NCI-H446 treated with DMSO at 0.1 percent for 48 hours (cell line): ENCODE results near the gene PPP1R3G.
"Not testable (repeated sequence)": the region's sequence is repeated elsewhere in the genome, so short reads cannot be mapped to it uniquely, and the experiment has no call there.

ENCODE experiments used
- DNase-seq: peaks from one replicate; lab custom pipeline; 2025; lab: John Stamatoyannopoulos, UW

Gene PPP1R3G

DNA sequence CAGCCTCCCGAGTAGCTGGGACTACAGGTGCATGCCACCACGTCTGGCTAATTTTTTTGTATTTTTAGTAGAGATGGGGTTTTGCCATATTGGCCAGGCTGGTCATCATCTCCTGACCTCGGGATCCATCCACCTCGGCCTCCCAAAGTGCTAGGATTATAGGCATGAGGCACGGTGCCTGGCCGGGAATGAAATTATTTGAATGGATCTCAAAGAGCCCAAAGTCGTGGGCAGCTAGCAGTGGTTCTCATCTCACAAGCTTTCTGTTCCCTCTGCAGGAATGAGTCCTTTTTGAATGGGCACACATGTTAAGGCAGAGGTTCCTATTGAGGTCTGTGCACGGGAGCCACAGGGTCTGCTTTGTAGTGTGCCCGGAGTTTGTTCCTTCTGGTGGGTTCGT, 34.9 kb downstream of the PPP1R3G start:
- no peak for DNase-seq

DNA sequence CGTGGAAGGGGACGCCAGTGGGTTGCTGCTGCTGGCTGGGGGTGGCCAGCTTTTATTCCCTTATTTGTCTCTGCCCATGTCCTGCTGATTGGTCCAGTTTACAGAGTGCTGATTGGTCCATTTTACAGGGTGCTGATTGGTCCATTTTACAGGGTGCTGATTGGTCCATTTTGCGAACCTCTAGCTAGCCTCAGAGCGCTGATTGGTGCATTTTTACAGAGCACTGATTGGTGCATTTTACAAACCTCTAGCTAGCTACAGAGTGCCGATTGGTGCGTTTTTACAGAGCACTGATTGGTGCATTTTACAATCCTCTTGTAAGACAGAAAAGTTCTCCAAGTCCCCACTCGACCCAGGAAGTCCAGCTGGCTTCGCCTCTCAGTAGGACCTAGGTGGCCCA, 35.4 kb downstream of the PPP1R3G start:
- not testable (repeated sequence) for DNase-seq

DNA sequence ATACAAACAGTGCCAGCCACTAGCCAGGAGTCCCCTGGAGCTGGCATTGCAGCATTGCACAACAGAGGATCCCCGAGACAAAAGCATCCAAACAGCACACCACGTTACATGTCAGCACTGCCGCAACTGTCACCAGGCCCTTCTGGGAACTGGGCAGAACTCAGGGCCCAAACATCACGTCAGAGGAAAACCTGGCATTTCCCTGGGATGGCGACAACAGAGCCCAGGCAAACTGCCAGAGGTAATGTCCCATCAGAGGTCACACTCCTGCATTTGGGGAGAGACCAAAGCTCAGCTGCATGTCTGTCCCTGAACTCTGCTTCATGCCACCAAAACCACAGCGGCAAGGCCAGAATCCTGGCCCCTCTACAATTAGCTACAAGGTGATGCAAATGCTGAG, 36.3 kb downstream of the PPP1R3G start:
- DNase-seq, result no peak

DNA sequence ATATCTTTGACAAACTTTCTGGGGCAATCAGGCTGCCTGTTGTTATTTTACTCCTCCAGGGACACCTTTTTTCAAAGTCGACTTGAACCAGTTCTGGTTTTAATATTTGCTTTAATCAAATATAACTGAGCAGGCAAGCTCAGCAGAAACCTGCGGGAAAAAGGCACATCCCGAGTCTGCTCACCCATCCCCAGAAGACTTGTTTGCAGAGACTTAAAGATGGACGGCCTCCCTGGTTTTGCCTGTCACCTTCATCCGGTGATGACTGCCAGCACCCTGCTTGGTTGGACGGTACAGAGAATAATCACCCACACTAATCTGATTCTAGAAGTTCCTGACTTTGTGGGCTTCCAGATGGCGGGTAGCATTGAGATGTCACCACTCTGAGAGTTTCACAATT, 36.8 kb downstream of the PPP1R3G start:
- DNase-seq, result no peak

DNA sequence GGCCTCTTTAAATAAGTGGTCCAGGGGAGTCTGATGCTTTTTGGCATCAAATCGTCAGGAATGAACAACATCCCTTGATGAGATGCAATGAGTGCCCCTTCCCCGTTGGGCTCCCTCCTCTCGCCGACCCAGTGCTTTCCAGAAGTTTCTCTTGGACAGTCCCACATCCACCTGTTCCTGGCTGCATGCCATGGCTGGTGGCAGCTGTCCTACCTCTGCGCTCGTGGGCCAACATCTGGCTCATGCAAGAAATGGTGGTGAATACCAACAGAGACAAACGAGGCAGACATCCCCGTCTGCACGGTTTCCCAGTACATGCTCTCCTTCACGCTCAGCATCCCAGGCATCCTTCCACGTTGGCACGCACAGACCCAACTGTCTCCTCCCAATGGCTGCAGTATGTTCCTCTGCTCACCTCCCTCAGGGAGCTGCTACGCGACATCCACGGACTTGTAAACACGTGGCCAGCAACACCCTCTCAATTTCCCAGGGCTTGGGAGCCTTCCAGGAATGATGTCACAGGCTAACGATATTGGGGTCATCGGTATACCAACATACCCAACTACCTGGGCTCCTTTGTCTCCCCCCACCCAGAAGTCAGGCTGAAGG, 37.5 kb downstream of the PPP1R3G start:
- DNase-seq, result no peak

DNA sequence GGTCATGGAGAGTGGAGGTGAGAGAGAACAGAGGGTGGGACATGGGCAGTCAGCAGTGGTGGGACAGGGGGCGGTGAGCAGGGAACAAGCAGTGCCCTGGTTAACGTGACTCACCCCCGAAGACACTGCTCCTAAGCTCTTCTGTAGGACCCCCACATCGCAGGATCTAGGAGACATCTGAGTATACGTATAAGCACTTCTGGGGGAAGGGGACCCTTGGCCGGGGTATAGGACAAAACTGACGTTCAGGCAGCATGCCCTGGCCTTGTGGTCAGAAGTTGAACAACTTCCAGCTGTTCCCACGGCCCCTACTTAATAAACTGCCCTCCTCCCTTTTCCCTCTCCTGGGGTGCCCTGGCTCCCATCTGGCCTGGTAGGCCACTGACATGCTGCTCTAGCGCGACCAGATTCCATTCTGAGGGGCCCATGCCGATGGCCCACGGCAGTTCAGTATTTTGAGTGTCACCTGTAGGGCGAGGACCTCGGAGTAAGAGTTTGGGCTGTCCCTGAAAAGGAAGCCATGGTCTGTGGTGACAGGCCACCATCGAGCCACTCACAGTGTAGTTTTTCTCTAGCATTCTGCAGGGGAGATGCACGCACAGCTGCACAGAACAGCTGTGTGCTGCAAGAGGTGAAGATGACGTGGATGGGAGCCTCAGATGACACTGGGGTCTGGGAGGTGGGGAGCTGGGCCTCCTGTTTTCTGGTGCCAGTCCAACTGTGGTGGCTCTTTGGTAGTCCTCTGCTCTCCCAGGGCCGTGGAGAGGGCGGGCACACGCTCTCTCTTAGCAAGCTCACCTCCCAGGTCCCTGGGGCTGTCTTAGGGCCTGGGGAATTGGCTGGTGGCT, 38.4 kb downstream of the PPP1R3G start:
- no peak for DNase-seq

DNA sequence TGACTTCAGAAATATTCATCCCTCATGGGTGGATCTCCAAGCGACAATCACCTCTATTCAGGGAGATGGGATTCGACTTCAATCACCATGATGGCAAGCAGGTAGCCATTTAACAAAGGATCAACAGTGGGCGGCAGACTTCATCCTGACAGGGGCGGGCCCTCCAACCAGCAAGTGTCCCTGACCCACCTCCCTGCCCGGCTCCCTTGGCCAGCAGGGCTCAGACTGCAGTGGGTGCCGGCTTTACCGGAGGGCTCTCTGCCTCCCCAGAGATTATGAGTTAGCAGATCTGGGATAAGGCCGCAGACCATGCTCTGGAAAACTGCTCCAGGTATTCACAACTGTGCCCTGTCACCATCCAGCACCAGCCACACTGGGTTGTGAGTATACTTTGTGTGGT, 39.4 kb downstream of the PPP1R3G start:
- no peak for DNase-seq

DNA sequence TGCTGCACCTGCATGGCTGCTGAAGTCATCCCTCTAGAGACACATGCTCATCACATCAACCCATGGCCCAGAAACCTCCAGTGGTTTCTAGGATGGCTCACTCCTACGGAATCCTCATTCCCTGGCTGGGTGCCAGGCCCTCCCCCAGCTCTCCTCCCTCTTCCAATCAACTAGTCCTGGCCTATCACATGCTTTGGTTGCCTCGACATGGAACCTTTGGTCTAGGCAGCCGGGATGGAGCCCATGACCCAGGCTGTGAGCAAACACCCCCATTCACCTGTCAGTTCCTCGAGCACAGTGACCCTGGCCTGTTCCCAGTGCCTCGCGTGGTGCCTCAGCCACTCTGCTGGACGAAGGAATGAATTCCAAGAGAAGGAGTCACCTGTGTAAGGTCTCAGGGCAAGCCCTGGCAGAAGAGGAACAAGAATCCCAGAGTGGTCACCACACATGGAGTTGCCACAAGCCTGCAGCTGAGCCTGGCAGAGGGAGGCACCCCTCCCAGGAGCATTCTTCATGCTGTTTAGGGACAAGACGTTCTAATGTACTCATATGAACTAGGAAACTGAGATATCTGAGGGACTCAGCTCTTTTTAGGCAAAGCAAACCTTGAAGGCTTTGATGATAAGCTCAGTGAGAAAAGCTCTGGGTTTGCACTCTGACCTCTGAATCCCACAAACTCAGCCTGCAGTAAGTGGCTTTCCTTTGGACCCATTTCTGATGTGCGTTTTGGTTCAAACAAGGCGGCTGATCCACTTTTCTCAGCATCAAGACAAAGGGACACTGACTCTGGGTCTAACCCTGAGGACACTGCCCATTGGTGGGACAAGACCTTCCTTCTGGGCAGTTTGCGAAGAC, 40.2 kb downstream of the PPP1R3G start:
- DNase-seq, result no peak

DNA sequence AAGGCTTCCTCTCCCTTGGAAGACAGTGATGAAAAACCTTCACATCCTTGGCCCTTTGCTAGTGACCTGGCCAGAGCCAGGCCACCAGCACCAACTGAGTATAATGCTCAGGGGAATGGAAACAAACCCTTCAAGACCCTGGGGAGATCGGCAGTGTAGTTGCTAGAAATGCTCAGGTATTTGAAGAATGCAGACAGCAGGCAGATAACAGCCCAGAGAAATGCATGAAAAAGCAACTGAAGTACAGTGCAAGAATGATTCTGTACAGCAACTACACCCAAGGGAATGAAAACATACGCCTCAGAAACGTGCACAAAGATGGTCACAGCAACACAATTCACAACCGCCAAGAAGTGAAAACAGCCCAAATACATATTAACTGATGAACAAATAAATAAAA, 41.1 kb downstream of the PPP1R3G start:
- DNase-seq, result no peak

DNA sequence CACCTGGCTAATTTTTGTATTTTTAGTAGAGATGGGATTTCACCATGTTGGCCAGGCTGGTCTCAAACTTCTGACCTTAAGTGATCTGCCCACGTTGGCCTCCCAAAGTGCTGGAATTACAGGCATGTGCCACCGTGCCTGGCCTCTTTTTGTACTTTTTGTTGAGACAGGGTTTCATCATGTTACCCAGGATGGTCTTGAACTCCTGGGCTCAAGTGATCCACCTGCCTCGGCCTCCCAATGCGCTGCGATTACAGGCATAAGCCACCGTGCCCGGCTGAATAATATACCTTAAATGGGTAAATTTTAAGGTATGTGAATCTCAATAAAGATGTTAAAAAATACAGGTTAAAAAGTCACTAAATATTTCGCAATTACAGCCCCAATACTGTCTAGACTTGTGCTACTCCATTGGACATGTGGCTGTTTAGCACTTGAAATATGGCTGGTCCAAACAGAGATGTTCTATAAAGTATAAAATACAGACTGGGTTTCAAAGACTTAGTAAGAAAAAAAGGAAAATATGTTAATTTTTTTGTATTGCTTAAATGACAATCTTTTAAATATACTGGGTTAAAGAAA, 42.1 kb downstream of the PPP1R3G start:
- no peak for DNase-seq

DNA sequence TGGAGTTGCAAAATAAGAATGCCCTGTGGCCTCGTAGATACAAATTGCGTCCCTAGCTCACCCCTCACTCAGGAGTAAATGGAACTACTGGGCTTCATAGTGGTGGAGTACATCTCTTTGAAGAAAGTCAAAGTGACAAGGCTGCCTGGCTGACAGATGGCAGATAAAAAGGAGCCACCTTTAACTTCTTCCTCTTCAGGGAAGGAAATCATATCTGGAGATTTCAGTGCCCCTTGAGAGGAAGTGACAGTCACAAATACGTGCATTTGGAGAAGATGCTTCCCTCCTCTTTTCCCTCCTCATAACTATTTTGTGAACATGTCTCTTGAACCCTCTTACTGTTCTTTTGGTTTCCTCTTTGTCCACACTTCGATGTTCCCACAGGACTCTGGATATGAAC, 43.2 kb downstream of the PPP1R3G start:
- no peak for DNase-seq

DNA sequence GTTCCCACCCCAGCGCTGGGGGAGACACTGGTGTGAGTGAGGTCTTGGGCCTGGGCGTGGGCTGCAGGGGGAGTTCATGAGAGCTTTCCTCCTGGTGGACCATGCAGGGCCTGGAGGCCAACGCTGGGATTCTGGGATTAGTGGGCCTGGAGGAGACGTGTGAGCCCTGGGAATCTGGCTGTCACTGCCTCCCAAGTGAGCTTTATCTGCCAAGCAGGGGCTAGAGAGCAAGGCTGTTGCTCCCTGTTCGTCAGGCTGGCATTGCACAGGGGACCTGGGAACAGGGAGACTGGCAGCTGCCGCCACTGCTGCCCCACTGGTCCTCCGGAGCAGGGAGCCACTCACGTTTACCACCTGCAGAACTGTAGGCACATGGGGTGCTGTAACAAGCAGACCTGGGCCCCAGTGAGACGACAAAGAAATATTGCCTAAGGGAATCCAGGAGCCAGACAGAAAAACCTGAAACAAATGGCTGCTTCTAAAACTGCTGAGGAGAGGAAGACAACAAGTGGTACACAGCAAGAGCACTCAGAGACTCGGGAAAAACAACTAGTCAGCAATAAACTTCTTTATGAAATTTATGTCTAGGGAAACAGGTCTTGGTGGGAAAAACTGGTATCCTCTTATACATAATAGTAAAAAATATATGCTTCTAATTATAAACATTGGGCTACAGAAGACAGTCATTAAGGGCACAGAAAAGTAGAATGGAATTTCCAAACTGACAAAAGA, 45.2 kb downstream of the PPP1R3G start:
- DNase-seq, result no peak

DNA sequence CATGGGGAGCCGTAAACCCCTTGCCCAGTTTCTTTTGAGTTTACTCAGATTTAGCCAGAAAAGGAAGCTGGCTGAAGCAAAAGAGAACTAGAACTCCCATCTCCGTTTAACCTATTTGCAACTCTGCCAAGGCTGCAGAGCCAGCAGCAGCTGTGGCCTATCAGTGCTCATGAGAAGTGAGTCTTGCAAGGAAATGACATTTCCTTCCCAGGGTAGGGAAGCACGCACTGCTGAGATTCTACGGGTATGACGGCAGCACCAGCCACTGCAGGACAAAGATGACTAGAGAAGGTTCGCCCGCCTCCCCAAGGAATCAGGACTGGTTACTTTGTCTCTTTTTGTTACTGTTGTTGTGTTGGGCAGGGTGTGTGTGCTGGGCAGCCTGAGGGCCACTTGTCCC, 47.6 kb downstream of the PPP1R3G start:
- DNase-seq, result no peak

DNA sequence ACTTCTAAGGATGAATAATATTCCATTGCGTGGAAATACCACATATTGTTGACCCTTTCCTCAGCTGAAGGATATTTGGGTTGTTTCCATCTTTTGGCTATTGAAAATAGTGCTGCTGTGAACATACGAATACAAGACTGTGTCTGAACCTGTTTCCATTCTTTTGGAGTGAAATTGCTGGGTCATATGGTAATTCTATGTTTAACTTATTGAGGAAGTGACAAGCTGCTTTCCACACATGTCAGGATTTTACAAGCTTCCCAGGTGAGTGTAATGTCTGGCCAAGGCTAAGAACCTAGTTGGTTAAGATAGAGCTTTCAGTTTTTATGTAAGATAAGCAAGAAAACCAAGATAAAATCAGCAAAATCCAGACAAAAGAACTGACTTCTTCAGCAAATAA, 48.8 kb downstream of the PPP1R3G start:
- no peak for DNase-seq

DNA sequence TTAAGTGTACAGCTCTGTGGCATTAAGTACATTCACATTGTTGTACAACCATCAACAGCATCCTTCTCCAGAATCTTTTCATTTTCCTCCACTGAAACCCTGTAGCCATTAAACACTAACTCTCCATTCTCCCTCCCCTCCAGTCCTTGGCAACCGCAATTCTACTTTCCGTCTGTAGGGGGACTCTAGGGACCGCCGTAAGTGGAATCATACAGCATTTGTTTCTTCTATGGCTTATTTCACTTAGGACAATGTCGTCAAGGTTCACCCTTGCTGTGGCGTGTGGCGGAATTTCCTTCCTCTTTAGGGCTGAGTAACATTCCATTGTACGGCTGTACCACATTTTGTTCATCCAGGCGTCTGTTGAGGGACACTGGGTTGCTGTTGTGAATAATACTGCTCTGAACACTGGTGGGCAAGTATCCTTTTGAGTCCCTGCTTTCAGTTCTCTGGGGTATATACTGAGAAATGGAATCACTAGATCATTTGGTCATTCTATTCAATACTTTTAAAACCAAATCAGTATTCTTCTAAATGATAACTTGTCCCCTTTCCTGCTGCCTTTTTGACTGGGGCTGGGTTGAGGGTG, 50.7 kb downstream of the PPP1R3G start:
- no peak for DNase-seq

DNA sequence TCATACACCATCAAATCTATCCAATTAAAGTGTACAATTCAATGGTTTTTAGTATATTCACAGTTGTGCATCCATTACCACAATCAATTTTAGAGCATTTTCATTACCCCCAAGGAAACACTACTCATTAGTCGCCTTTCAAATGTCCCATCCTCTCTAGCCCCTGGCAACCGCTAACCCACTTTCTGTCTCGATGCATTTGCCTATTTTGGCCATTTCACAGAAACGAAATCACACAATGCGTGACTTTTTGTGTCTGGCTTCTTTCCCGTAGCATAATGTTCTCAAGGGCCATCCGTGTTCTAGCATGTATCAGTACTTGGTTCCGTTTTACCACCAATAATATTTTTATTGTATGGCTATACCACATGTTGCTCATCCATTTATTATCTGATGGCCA, 51.7 kb downstream of the PPP1R3G start:
- no peak for DNase-seq
